GM21528 (cell line): Measurements from ENCODE around the gene KIF26B.
"Not testable (repeated sequence)": the region's sequence is repeated elsewhere in the genome, so short reads cannot be mapped to it uniquely, and the experiment has no call there.

ENCODE experiments used
- ATAC-seq: cut with Tn5 transposase; IDR thresholded peaks from one replicate; pipeline ENCODE4 v1.9.1; 2021; ENCODE audit warnings: mild to moderate bottlenecking, moderate library complexity; ENCODE audit not compliant: unreplicated experiment, low FRiP score

The KIF26B gene

DNA sequence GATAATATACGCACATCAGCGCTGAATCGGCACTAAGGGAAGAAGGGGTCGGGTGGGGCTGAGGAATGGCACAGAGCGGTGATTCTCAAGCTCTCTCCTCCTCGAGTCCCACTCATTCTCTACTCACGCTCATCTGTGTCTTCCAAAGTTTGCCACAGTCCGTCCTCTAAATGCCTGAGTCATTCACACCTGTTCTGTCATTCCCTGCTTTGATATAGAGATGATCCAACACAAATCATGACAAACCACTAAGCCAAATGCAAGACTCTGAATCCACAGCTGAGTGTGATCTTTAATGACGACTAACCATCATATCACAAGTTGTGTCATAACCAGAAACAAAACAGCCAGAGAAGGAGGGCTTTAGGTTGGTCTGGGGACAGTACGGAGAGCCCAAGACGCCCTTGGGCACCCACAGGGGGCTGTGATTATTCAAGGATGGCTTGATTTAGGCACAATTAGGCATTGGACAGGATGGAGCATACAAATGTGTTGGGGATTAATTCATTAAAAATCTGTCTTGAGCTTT lies 501.5 kb downstream of the KIF26B start:
- no peak for ATAC-seq

DNA sequence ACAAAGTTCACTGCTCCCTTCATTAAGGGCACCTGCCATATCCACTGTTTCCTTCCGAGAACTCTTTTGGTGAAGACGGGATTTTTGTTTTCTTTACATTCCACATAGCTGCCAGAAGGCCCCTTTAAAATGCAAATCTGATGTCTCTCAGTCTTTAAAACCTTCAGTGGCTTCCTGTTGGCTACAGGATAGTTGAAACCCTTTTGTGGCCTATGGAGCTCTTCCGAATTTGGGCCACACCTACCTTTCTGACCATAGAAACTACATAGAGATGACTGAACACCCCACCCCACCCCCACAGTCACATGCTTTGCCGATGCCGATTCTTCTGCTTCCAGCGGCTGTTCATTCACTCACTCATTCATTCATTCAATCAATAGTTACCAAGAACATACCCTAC lies 502.6 kb downstream of the KIF26B start:
- no peak for ATAC-seq

DNA sequence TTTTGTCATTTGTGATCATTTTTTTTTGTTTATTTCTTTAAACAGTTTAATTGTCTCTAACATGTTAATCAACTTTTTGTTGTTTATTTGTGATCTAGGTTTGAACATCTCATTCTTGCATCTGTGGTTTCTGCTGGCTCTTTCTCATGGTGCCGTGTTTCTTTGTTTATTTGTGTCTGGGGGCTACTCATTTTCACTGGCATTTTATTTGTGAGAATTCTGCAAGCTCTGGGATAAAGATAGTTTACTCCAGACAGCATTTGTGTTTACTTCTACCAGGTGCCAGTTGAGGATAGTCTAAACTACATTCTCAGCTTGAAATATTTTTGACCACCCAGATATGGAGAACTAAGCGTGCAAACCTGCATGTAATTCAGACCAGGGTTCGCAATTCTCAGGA lies 508.6 kb downstream of the KIF26B start:
- ATAC-seq, result no peak

DNA sequence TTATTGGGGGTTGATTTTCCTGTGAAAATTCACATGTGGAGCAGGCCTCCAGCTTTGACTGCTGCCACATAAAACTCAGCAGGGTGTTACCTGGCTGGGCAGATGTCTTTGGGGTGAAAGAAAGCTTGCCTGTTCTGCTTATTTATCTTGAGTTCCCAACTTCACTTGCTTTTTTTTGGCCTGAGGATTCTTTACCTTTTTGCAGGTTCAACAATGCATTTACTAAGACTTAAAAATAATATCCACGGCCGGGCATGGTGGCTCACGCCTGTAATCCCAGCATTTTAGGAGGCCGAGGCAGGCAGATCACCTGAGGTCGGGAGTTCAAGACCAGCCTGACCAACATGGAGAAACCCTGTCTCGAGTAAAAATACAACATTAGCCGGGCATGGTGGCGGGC lies 509.1 kb downstream of the KIF26B start:
- no peak for ATAC-seq

DNA sequence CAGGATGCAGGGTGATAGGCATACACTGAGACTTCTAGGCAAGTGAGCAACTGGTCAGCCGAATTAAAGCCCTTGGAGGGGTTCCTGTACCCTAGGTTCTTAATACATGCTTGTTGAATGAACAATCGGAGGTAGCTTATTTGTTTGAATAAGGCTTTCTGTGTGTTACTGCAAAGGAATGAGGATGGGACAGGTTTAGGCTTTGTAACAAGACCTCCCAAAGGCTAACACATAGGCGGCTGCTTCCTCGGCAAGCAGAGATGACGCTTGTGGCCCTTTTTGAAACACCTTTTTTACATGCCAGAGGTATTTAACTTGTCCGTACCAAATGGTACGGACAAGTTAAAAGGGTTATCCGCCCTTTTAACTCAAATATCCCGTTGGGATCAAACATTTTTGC lies 511.6 kb downstream of the KIF26B start:
- ATAC-seq, result no peak

DNA sequence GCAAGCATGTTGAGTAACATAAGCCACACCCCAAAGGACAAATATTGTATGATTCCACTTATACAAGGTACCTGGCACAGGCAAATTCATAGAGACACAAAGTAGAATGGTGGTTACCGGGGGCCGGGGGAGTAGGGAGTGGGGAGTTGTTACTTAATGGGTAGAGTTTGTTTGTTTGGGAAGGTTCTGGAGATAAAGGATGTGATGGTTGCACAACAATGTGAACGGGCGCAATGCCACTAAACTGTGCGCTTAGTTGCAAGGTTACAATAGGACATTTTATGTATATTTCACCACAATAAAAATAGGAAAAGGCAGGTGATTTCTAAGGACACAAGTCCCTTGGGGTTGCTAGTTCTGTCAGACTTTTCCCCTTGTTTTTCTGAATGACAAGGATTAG lies 516.6 kb downstream of the KIF26B start:
- ATAC-seq, result no peak

DNA sequence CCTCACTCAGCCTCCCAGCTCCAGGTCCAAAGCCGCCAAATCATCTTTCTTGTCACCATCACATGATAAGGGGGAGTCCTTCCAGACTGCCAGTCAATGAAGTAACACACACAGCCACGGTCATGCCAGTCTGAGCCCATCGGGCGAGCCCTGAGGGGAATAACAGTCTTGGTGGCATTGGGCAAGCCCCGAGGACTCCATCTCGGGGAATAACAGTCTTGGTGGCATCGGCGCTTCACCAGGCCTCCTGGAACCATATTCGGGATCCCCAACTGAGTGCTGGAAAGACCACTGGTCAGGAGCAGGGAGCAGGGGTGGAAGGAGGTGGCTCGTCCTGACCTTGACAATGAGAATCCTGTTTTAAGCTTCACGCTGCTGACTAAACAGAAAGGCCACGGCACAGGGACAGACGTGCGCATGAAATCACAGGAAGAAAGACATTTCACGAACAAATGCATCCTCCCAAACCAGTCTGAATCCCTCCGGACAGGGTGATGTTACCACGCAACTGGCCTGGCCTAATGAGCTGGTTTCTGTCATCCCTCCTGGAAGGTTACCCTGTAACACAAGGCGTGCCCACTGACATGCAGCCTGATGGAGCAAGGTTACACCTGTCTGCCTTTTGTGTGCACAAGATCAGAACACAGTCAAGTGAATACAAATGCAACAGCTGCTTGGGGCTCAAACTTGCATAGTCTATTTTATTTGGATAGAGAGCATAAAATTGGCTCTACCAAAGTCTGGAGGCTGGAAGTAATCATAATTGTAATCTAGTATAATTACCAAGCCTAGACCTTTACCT lies 517.4 kb downstream of the KIF26B start:
- no peak for ATAC-seq

DNA sequence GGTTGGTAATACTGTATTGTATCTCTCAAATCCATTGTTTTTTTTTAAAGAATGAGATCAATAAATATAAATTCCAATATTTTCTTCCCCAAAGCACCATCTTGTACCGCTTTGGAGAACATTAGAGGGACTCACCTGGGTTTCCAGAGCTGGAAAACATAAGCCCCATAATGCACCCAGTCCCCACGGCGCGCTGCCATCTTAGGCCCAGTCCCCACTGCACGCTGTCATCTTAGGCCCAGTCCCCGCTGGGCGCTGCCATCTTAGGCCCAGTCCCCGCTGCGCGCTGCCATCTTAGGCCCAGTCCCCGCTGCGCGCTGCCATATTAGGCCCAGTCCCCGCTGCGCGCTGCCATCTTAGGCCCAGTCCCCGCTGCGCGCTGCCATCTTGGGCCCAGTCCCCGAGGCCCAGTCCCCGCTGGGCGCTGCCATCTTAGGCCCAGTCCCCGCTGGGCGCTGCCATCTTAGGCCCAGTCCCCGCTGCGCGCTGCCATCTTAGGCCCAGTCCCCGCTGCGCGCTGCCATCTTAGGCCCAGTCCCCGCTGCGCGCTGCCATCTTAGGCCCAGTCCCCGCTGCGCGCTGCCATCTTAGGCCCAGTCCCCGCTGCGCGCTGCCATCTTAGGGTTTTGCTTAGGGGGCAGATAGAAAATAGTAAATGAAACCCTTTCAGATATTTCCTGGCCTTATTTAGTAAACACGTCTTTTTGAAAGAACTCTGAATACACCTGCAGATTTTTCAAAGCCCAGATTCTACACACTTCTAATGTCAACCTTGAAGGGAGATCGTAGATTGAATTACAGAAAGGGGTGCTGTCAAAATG lies 518.3 kb downstream of the KIF26B start:
- not testable (repeated sequence) for ATAC-seq

DNA sequence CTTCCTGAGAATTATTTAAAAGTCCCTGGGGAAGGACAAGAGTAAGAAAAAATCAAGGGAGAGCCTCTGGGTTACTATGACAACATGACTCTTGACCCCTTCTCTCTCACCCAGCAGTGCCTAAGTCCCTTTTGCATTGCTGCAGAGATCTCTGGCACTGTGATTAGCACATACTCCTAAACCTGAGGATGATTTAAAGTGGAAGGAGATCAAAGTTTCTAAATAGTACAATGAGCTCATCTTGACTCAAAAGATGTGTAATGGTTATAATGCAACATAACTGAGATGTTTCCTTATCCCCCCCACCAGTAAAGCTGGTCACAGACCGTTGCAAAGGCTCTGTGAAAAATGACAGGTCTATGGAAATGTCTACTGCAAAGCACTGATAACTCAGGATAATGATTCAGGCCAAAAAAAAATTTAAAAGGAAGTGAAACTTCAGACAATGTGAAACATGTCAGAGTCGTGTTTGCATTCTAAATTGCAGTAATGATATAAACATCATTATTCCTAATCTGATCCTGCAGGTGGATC lies 519.2 kb downstream of the KIF26B start:
- peak; percentile 73 for ATAC-seq

DNA sequence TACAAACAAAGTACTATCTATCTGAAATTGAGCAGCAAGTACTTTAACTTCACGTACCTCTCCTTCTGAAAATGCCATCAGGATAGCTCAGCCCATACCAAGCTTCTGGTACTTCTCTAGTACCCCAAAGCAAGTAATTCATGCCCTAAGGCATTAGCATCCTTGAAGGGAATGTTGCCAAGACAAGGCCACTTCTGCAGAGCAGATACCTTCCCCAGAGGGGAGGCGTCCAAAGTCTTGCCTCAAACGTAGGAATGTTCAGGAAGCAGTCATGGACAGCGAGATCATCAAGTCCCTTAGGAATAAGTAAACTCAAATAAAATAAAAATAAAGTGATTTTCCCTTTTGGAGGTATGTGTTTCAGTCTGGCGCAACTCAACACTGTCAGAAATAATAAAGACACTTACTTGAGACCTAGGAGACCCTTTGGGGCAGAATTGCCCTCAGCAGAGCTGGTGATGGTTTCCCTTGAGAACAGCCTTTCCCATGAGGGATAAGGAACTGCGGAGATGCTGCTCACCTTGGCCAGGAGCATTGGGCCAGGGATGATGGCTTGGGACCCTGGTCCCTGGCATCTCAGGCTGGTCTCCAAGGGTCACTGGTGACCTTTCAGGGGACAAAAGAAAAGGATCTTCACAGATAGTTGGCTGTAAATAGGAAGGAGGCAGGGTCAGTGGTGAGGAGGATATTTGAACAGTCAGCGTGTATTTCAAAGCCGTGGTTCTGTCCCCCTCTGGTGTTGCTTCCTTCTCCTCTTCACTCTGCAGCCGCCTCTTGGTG lies 522.9 kb downstream of the KIF26B start:
- ATAC-seq, result no peak

DNA sequence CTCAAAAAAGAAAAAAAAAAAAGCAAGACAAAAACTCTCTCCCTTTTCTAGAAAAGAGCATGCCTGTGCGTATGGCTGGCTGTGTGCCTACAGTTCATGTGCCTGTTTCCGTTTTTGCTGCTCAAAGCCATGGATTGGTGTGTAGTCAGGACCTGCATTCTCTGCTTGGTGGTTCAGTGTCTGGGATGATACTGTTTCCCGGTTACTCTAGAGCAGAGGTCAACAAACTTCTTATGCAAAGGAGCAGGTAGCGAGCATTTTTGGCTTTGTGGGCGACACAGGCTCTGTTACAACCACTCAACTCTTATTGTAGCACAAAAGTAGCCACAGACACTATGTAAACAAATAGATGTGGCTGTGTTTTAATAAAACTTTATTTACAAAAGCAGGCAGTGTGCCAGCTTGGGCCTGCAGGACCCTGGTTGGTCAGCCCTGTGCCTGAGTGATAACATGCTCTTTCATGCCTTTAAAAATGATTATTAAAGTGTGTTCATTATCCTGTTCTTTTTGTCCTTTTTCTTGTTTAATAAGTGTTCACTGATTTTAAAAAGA lies 524.2 kb downstream of the KIF26B start:
- ATAC-seq, result no peak

DNA sequence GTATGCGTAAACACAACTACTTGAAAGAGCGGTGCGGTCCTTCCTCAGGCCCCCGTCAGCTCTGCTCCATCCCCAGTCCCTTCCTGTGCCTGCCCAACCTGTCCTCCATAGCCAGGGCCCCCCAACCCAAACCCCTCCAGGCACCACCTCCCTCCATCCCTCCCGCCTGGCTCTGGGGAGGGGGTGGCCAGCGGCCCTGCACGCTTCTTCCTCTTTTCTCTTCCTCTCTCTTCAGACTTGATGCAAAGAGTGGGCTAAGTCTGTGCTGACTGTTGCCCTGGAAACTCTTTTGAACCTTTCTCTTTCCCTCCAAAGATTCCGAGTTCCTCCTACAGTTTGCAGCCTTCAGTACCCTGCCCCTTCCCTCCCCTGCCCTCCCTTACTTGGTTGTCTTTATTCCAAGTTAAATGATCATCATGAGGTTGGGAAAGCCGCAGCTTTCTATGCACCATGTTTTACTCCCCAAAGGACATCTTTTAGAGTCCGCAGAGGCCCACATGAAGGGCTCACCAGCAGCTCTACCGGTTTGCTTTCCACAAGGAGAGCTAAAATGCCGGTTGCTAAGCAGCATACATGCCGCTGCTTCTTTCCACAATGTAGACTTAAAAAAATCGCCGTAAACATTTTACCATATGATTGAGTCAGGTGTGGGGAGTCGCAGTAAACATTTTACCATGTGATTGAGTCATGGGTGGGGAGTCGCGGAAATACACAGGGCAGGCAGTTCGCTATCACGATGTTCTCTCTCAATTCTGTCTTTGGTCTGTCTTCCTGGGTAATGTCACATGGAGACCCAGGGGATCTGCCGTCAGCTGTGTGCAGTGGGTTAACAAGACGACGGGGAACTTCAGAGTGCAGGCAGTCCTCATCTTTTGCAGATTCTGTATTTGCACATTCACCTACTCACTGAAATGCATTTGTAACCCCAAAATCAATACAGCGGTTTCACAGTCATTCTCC lies 525.3 kb downstream of the KIF26B start:
- ATAC-seq, result no peak

DNA sequence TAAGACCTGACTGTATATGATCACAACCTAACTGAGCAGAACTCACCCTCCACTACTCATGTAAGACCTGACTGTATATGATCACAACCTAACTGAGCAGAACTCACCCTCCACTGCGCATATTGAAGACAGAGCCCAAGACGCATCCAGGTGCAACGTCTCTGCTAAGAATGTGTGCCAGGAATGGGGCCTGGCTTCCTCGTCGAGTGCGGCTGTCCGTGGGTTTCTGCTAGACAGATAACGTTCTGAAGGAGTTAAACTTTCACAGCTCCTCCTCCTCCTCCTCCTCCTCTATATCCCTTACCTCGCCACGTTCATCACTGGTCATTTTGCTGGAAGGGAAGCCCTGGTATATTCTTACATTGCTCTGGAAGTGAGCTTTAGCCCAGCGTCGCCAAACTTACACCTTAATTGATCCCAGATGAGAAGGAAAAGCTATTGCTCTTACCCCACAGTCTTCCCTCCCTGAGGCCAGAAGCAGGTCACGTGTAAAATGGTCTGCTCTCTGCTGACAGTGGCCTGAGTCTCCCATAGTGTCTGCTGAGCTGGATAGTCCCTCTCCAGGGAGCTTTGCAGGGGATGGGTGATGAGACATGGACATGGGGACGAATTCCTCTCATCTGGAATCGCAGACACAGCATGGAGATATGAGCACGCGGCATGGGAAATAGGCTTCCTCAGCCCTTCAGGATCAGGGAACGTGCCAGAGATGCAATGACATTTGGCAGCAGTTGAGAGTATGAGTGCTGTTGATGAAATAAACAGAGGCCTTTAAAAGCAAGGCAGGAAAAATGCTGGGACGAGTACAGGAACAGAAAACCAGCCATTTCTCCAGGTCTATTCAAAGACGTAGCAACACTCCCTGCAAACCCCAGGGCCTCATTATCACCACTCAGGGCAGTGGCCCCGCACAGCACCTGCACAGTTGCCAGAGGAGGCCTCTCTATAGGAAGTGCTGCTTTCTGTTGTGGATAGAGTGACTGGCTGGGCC lies 528.1 kb downstream of the KIF26B start:
- no peak for ATAC-seq

DNA sequence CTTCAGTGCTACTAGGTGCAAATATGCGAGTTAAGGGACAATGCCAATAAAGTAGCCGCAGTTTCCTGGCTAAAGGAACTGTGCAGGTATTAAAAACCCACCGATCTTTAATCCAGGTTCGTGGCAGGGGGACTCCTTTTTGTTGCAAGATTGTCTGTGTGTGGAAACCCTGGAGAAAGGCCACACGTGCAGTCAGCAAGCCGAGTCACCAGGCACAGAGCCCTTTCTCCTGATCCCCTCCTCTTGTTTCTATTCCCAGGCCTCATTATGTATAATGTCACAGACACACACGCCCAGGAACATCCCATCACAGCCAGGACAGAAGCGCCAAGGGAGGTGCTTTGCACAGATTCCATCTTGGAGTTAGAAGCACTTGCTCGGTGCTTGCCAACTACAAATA lies 528.9 kb downstream of the KIF26B start:
- no peak for ATAC-seq

DNA sequence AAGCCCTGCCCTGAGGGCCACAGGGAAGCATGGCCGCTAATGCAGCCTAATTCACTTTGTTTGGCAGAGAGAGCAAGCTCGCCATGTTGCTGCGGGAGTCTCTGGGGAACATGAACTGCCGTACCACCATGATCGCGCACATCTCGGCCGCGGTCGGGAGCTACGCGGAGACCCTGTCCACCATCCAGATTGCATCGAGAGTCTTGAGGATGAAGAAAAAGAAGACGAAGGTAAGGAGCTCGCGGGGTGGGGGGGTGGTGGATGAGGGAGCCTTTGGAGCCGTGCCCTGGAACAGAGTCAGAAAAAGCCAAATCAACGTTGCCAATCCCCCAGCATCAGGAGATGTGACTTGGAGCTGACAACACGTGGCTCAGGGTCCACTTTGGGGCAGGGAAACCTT lies 529.4 kb downstream of the KIF26B start:
- no peak for ATAC-seq

DNA sequence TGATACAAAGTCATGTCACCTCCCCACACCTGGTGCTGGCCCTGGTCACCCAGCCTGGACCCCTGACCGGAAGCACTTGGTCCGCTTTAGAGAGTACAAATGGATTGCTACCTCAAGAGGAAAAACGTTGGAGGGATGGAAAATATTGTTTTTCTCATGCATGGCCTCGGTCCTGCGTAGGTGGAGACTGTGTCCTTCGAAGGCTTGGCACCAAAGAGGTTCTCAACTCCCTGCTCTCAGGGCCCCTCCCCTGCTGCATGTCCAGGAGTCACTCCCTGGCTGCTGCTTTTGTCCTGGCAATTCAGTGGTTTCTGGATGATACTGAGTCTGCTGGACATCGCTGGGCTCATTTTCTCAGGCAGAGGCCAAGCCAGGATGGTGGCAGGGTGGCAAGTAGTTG lies 529.8 kb downstream of the KIF26B start:
- ATAC-seq, result no peak

DNA sequence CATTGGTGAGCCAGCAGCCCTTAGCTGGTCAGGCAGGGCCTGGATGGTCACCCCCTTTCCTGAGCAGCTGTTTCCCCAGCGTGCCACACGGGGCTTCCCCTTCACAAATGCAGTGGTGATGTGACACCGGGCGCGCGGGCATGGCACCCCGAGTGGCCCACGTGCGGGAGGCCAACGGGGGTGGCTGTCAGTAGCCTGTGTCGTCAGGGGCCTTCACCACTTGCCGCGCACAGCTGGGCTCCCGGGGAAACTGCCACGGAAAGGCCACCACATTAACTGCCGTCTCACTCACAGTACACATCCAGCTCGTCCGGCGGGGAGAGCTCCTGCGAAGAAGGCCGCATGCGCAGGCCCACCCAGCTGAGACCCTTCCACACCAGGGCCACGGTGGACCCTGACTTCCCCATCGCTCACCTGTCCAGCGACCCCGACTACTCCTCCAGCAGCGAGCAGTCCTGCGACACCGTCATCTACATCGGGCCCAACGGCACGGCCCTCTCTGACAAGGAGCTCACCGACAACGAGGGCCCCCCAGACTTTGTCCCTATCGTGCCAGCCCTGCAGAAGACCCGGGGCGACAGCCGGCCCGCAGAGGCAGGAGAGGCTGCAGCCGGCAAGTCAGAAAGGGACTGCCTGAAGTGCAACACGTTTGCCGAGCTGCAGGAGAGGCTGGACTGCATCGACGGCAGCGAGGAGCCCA lies 530.5 kb downstream of the KIF26B start:
- ATAC-seq, result no peak
